ENCODE measurements around the gene LDLRAD3.

DNA sequence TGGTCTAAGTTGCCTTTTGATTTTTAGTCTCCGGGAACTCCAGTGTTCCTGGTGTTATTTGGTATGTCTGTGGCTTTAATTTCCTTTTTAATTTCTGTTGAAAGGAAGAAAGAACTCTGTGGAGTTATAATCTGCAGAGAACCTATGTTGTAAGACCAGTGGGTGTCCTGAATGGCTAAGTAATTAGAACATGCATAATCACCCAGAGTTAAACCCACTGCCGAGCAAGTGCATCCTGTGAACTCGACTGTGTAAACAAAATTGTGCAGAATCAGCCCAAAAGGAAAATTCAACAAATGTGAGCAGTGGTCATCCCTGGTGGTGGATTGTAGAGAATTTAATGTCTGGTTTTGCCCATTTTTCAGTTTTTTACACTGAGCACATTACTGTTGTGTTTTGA, 182.8 kb downstream of the LDLRAD3 start:
- TF ChIP-seq, protein P1, sequence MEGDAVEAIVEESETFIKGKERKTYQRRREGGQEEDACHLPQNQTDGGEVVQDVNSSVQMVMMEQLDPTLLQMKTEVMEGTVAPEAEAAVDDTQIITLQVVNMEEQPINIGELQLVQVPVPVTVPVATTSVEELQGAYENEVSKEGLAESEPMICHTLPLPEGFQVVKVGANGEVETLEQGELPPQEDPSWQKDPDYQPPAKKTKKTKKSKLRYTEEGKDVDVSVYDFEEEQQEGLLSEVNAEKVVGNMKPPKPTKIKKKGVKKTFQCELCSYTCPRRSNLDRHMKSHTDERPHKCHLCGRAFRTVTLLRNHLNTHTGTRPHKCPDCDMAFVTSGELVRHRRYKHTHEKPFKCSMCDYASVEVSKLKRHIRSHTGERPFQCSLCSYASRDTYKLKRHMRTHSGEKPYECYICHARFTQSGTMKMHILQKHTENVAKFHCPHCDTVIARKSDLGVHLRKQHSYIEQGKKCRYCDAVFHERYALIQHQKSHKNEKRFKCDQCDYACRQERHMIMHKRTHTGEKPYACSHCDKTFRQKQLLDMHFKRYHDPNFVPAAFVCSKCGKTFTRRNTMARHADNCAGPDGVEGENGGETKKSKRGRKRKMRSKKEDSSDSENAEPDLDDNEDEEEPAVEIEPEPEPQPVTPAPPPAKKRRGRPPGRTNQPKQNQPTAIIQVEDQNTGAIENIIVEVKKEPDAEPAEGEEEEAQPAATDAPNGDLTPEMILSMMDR (IDR thresholded peaks at IDR 0.05), result no peak
- TF ChIP-seq POLR2A (IDR thresholded peaks at IDR 0.05), result no peak
